HFFc6 (cell line): ENCODE measurements around the gene EGLN1. TPM values are rescaled to one million over a fixed set of nuclear protein-coding genes. Genes with fewer than 3 reads are reported as not detected.
A peak's percentile ranks its signal among the peaks of the same experiment; 100 is the strongest.

Experiments
- DNase-seq: peaks from one replicate; pipeline ENCODE4 v3.0.0-alpha.2; 2018
- H3K27ac Mint-ChIP-seq: 2 replicates; pipeline ENCODE4 v1.8.0; 2020; ENCODE audit warnings: mild to moderate bottlenecking, mixed read lengths
- H3K27me3 Mint-ChIP-seq: 2 replicates; pipeline ENCODE4 v1.8.0; 2021; ENCODE audit warnings: mild to moderate bottlenecking, moderate library complexity, mixed read lengths; ENCODE audit not compliant: insufficient read depth
- H3K36me3 Mint-ChIP-seq: 2 replicates; pipeline ENCODE4 v1.8.0; 2021; ENCODE audit warnings: low read depth, mixed read lengths
- H3K4me1 Mint-ChIP-seq: 2 replicates; pipeline ENCODE4 v1.8.0; 2020; ENCODE audit warnings: low read depth, mixed read lengths
- H3K4me3 Mint-ChIP-seq: 2 replicates; pipeline ENCODE4 v1.8.0; 2020; ENCODE audit warnings: mild to moderate bottlenecking, moderate library complexity, mixed read lengths
- H3K9me3 Mint-ChIP-seq: 2 replicates; pipeline ENCODE4 v1.8.0; 2020; ENCODE audit warnings: mild to moderate bottlenecking, mixed read lengths
- total RNA-seq, 6 experiments: library from RNA; stranded (reverse); fragmentation: NEBNext Ultra II Directional; extraction: Animal tissue kit (Norgen Biotek cat#: 25700); gene quantifications; 2 replicates in 1 of 6; 3 replicates in 5 of 6; pipeline ENCODE4 v1.2.3, GENCODE V29; 2021
- TF ChIP-seq, protein P1 (sequence below): fragments of 200-600 bp; sonication (generic); IDR thresholded peaks from 2 replicates; pipeline ENCODE4 v1.5.0; 2021; ENCODE audit warnings: antibody characterized with exemption, mild to moderate bottlenecking

EGLN1 gene
- total RNA-seq, 6 experiments from 2014 or later: 22.5 to 31.8 (median 26.0) TPM

DNA sequence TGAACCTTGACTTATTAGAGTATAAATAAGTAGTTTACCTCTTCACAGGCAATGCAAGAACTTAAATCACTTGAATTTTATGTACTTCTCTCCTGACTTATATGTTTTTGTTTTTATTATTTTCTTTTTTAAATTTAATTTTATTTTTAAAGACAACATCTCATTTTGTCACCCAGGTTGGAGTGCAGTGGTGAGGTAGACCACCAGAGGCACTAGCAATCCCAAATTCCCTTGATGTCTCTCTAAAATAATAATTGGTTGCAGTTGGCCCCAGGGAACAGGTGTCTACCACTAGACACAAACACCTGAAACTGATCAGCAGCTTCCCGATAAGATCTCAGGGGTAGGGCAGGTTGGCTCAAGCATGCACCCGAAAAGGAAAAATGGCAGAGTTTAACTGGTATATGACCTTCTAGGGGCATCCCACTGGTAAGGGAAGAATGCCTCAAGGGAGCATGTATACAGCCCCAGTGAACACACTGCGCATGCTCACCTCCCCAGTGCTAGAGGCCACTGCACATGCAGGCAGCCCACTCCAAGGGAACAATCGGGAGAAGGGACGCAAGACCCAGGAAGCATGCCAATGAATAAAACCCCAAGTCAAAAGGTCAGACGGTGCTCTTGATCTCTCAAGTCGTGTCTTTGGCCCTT lies 99.1 kb downstream of the EGLN1 start:
- Mint-ChIP-seq H3K27ac (no peak overlapping the region), H3K4me1 (peaks cover 21% of the 10 kb centered on the region)
- no peak for DNase-seq

DNA sequence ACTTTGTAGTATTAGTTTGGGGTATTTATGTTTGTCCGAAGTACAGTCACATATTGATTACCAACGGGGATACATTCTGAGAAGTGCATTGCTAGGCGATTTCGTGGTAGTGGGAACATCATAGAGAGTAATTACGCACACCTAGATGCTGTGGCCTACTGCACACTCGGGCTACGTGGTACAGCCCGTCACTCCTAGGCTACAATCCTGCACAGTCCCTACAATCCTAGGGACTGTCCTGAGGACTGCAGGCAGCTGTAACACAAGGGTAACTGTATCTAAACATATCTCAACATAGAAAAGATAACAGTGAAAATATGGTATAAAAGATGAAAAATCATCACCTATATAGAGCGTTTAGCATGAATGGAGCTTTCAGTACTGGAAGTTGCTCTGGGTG lies 103.0 kb downstream of the EGLN1 start:
- peaks cover 11% of the 10 kb centered on the region for H3K4me1 Mint-ChIP-seq
- DNase-seq: no peak
- no peak overlapping the region for H3K27ac Mint-ChIP-seq
- no peaks in the 10 kb centered on the region for H3K9me3 Mint-ChIP-seq
- no peaks in the 10 kb centered on the region for H3K27me3 Mint-ChIP-seq
- no peaks in the 10 kb centered on the region for H3K36me3 Mint-ChIP-seq
- no peak overlapping the region for H3K4me3 Mint-ChIP-seq
- TF ChIP-seq, protein P1, sequence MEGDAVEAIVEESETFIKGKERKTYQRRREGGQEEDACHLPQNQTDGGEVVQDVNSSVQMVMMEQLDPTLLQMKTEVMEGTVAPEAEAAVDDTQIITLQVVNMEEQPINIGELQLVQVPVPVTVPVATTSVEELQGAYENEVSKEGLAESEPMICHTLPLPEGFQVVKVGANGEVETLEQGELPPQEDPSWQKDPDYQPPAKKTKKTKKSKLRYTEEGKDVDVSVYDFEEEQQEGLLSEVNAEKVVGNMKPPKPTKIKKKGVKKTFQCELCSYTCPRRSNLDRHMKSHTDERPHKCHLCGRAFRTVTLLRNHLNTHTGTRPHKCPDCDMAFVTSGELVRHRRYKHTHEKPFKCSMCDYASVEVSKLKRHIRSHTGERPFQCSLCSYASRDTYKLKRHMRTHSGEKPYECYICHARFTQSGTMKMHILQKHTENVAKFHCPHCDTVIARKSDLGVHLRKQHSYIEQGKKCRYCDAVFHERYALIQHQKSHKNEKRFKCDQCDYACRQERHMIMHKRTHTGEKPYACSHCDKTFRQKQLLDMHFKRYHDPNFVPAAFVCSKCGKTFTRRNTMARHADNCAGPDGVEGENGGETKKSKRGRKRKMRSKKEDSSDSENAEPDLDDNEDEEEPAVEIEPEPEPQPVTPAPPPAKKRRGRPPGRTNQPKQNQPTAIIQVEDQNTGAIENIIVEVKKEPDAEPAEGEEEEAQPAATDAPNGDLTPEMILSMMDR: no peak

More for the DNA sequence above, 99.1 kb downstream of the EGLN1 start:
- Mint-ChIP-seq H3K36me3 (no peaks in the 10 kb centered on the region), H3K4me3 (no peak overlapping the region), H3K9me3 (no peaks in the 10 kb centered on the region), H3K27me3 (no peaks in the 10 kb centered on the region)
- TF ChIP-seq, protein P1: peak; percentile 42

DNA sequence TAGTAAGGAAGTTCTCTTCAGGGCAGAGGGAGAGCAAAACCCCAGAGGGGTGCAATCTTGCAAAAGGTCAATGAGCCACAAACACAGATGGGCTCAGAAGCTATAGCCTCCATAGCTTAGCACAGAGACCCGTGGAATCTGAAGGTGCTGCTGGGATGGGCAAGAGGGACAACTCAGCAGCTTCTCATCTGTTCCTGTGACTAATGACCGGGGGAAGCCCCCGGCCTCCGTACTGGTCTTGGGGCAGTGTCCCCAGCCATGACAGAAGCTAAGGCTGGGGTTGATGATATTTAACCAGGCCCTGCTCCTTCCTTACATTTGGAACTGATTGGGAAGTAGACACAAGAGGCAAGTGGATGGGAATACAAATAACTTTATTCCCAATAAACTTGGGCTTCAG lies 103.5 kb downstream of the EGLN1 start:
- H3K4me1 Mint-ChIP-seq: peaks cover 6% of the 10 kb centered on the region
- no peak overlapping the region for H3K27ac Mint-ChIP-seq
- no peaks in the 10 kb centered on the region for H3K9me3 Mint-ChIP-seq
- no peak overlapping the region for H3K4me3 Mint-ChIP-seq
- H3K27me3 Mint-ChIP-seq: no peaks in the 10 kb centered on the region
- TF ChIP-seq, protein P1: no peak
- H3K36me3 Mint-ChIP-seq: no peaks in the 10 kb centered on the region
- DNase-seq: no peak

DNA sequence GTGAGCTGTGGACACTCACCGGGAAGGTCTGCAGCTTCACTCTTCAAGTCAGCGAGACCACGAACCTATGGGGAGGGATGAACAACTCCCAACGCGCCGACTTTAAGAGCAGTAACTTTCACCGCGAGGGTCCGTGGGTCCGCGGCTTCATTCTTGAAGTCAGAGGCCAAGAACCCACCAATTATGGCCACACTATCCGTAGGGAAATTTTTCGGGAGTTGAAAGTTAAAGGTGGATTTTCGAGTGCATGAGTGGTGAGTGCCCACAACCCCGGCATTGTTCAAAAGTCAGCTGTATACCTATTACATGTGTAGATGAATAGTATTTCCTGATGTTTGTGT lies 104.1 kb downstream of the EGLN1 start:
- Mint-ChIP-seq H3K4me3 (no peak overlapping the region), H3K36me3 (no peaks in the 10 kb centered on the region), H3K27ac (no peak overlapping the region), H3K4me1 (no peaks in the 10 kb centered on the region), H3K27me3 (no peaks in the 10 kb centered on the region), H3K9me3 (no peaks in the 10 kb centered on the region)
- TF ChIP-seq, protein P1: no peak
- no peak for DNase-seq

DNA sequence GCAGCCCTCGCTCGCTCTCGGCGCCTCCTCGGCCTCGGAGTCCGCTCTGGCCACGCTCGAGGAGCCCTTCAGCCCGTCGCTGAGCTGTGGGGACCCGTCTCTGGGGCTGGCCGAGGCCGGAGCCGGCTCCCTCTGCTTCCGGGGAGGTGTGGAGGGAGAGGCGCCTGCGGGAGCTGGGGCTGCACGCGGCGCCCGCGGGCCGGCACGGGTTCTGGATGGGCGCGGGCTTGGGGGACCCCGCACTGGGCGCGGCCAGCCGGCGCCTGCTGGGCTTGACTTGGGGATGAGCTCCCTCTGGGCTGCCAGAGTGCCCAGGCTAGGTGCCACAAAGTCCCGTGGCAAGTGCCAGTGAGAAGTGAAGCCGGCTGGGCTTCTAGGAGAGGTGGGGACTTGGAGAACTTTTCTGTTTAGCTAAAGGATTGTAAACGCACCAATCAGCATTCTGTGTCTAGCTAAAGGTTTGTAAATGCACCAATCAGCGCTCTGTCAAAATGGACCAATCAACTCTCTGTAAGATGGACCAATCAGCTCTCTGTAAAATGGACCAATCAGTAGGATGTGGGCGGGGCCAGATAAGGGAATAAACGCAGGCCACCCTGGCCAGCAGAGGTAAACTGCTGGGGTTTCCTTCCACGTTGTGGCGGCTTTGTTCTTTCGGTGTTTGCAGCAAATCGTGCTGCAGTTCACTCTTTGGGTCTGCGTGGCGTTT lies 104.6 kb downstream of the EGLN1 start:
- H3K4me1 Mint-ChIP-seq: no peaks in the 10 kb centered on the region
- TF ChIP-seq, protein P1: no peak
- DNase-seq: no peak
- no peak overlapping the region for H3K27ac Mint-ChIP-seq
- H3K4me3 Mint-ChIP-seq: no peak overlapping the region
- H3K27me3 Mint-ChIP-seq: no peaks in the 10 kb centered on the region
- no peaks in the 10 kb centered on the region for H3K36me3 Mint-ChIP-seq
- H3K9me3 Mint-ChIP-seq: no peaks in the 10 kb centered on the region
